GM18867 (cell line): ENCODE data around the gene PTGES2.
"Not testable (repeated sequence)": the region's sequence is repeated elsewhere in the genome, so short reads cannot be mapped to it uniquely, and the experiment has no call there.

Source experiments
- ATAC-seq: cut with Tn5 transposase; IDR thresholded peaks from one replicate; pipeline ENCODE4 v1.9.1; 2021; ENCODE audit warnings: mild to moderate bottlenecking, moderate library complexity; ENCODE audit not compliant: unreplicated experiment

Gene PTGES2

DNA sequence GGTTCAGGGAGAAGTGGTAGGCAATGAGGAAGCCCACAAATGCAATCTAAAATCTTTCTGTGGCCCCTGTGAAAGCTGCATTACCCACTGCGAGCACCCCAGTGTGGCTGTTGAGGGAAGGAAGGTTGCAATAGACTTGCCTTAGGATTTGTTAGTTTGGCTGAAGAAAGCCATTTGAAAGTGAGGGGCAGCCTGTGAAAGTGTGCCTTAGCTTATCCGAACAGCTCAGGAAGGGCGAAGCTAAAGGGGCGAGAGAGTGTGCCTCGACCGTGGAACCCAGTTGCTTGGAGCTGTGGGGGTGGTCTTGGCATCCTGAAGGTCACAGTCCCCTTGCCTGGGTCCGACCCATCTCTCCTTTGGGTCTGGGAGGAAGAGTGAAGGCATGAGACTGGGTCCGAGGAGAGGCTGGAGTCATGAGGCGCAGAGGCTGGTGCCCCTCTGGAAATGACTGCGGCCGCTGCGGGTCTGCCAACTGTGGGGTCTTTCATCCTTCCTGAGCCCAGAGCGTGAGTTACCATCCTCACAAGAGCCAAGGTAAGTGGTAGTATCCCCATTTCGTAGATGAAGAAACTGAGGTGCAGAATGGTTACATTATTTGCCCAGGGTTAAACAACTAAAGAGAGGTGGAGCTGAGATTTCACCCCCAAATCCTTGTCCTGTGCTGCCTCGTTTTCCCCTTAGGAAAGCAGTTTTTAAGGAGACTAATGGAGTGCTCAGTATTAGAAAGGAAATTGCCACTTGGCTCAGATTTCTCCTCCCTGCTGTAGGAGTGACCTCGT lies 35.1 kb downstream of the PTGES2 start:
- ATAC-seq = no peak

DNA sequence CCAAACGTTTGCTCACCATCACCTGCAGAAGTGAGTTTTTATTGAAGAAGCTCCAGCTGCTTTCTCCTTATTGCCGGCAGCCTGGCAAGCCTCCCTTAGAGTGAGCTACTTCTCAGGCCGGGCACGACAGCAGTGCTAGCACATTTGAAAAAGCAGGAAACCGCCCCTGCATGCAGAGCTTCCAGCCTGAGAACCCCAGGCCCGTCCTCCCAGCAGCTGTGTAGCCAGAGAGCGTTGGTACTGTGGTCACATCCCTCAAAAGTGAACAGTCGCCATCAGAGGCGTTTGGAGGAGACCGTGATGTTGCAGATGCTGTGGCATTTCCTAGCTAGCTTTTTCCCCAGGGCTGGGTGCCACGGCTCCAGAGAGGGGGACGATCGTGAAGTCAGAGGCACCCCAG lies 36.0 kb downstream of the PTGES2 start:
- ATAC-seq = no peak

DNA sequence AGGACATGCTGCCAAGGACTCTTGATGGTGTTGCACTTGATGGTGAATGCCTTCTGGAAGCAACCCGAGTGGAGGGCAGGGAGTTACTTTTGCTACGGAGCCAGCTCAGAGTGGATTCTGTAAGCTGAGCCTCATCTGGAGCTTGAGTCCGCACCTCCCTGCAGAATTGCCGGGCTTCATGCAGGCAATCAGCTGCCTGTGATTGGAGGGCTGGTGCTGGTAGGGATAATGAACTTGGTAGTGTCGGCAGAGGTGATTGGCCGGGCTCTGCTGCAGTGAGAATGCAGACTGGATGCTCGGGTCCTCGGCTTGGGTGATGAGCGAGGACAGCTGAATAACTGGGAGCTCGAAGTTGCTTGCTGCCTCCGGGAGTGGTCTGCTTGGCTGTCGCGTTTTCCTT lies 36.4 kb downstream of the PTGES2 start:
- ATAC-seq = no peak

DNA sequence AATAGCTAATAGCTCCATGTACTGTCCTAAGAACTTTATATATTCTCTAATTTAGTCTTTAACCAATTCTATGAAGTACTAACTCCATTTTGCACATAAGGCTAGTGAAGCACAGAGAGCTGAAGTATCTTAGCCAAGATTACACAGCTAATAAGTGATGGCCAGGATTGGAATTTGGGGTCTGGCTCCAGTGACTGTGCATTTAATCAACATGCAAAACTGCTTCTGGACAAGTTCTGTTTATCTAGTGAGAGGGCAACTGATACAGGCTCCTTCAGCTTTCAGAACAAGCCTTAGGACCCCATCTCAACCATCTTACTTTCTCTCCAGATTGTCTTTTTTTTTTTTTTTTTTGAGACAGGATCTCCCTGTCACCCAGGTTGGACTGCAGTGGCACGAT lies 38.2 kb downstream of the PTGES2 start:
- ATAC-seq = no peak

DNA sequence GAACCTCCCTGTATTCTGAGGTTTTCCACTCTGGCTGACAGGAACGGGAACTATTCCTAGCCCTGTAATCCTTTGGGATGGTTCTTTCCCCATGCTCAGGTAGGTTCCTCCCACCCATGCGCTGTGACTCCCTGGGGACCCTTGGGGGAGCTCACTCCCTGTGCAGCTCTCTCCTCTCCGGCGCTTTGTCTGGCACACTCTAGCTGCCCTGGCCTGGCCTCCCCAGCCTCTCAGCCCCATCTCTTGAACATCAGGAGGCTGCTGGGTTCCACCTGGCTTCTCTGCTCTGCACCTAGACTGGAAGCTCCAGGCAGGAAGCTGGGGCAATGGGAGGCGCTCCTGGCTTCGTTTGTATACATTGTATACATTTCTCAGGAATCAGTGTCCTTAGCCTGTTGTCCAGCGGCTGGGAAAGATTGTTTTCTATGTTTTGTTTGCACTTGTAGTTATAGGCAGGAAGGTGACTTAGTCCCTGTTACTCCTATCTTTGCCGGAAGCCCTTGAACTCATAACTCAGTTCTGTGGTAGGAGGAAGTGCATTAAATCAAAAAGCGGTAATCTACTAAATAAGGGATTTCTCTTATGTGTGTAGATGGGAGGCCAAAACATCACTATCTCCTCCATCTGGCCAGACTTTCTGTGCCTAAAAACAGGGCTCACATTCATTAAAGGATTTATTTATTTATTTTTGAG lies 39.1 kb downstream of the PTGES2 start:
- ATAC-seq = no peak

DNA sequence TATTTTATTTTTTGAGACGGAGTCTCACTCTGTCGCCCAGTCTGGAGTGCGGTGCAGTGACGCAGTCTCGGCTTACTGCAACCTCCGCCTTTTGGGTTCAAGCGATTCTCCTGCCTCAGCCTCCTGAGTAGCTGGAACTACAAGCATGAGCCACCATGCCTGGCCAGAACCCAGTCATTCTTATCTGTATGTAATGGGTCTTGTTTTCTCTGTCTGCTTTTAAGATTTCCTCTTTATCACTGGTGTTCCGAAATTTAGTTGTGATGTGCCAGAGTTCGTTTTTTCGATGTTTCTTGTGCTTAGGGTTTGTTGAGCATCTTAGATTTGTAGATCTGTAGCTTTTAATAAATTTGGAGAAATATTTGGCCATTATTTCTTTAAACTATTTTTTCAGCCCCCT lies 40.3 kb downstream of the PTGES2 start:
- ATAC-seq = no peak

DNA sequence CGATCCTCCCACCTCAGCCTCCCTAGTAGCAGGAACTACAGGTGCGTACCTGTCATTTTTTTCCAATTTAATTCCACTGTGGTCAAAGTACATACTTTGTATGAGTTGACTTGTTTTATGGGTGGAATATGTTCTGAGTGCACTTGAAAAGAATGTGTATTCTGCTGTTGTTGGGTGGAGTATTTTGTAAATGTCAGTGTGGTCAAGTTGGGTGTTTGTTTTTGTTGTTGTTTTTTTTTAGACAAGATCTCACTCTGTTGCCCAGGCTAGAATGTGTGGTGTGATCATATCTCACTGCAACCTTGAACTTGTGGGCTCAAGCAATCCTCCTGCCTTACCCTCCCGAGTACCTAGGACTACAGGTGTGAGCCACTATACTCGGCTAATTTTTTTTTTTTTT lies 41.6 kb downstream of the PTGES2 start:
- no peak for ATAC-seq

DNA sequence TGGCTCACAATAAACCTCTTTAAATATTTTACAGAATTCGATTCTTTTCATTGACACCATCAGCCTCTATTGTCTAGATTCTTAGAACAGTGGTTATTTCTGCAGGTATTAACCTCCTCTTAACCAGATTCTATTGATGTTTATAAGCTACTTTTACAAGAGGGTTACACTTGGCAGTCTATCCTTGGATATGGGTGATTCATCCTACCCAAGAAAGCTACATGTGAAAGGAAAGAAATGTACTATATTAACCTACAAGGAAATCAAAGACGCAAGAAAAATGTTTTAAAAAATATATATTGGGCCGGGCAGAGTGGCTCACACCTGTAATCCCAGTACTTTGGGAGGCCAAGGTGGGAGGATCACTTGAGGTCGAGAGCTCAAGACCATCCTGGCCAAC lies 42.8 kb downstream of the PTGES2 start:
- no peak for ATAC-seq

DNA sequence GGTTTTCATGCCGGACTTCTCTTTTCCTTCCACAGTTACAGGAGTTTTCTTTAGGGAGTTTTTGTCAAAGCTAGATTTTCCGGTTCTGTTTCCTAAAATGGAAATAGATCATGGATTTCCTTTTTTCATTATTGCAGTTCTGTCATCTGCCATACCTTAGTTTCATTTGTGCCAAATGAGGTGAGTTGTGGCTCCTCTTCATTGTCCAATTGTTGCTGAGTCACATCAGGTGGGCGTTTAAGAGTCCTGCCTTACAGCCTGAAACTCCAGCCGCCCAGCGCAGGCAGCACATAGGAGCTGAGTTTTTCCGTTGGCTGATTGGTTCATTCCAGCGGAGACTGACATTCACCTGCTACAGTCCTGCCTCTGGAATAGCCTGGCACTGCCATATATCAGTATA lies 45.4 kb downstream of the PTGES2 start:
- ATAC-seq = no peak

DNA sequence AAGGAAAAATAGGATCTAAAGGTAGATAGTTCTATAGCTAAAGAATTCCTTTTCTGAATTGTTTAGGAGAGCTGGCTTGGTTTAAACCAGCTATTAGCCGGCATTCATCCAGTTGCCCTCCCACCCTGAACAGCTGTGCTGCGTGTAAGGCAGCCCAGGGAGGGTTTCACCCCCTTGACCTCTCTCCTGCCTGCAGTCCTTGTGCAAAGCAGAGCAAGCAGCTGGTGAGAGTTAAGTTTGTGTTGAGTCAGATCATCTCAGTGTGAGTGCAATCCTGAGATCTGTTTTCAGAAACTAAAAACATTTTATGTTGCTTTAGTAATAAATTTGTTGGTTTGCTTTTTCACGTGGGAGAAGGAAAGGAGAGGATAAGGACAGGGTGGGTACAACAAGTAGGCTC lies 46.5 kb downstream of the PTGES2 start:
- ATAC-seq = no peak

DNA sequence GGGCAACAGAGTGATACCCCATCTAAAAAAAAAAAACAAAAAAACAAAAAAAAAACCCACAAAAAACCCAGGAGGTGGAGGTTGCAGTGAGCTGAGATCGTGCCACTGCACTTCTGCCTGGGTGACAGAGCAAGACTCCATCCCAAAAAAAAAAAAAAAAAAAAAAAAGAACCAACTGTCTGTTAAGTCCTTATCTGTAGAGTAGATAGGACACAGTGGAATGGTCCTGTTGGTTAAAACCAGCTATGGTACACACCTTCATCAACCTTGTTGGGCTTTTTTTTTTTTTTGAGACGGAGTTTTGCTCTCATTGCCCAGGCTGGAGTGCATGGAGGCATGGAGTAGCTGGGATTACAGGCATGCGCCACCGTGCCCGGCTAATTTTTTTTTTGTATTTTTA lies 47.3 kb downstream of the PTGES2 start:
- ATAC-seq = no peak

DNA sequence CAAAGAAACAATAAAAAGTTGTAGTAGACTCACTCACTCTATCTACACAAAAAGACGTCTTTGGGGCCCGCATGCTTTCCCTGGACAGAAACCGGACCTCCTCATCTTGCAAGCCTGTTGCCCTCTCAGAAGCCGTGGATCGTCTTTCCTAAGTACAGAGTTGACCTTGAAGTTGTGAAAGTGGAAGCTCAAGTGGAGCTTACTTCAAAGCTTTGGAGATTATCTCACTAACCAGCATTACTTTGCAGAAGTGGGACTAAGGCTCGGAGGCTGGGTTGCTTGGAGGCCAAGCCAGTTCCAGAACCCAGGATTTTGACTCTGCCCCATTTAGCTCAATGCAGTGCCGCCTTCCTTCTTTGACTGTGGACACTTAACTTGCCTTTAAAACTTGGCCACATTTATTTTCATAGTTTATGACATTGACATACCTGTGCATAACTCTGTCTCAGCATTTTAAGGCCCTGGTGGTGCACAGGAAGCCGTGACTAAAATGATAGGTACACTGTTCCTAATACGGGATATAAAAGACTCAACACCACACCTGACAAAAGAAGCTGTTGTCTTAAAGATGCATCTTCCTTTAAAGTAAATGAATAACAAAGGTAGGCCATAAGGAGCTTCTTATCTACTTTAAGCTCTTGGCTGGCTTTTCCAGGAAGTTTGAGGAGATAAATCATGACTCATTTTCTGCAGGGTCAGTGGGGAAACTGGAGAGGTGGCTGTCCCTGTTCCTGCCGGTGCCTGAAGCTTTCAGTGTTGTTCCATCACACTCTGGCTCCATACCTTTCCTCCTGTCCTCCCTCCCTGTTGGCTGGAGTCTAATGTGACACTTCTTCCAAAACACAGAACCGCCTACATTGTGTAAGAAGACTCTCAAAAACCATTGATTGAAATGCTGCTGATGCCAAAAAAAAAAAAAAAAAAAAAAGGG lies 48.8 kb downstream of the PTGES2 start:
- ATAC-seq = no peak

DNA sequence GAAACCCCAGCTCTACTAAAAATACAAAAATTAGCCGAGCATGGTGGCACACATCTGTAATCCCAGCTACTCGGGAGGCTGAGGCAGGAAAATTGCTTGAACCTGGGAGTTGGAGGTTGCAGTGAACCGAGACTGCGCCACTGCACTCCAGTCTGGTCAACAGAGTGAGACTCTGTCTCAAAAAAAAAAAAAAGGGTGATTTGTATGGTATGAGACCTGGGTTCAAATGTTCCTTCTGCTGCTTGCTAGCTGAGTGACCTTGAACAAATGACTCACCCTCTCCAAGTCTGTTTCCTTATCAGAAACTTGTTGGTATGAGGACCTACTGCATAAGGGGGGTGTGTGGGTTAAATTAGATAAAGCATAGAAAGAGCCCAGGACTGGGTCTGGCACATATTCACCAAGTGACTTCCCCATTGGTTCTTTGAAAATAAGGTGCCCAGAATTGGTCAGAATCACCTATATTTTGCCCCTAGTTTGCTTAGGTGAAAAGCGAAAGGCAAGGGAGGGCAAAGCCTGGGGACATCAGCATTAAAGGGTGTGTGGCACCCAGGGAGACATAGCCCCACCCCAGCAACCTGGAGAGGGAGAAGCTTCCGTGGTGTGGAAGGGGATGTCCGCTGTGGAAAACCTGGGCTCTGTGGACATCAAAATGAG lies 49.6 kb downstream of the PTGES2 start:
- no peak for ATAC-seq

DNA sequence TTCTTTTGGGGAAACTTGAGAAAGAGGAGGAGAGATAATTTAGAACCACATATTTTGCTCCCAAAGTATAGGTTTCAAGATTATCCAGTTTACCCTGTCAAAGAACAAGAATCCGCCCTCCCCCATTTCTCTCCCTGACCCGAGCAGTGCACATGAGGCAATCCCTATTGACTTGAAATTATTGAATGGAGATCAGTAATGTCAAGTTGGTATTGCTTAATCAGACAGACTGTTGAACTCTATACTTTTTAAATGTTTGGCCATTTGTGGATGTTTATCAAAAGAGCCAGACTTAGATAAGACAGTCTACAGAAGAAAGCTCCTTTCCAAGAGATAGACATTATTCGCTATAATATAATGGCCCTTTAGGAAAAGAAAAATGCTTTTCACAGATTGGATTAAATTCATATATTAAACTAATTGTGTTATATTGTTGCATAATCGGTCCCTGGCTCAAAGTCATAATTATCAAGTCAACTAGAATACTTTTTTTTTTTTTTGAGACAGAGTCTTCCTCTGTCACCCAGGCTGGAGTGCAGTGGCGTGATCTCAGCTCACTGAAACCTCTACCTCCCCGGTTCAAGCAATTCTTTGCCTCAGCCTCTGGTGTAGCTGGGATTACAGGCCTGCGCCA lies 54.2 kb downstream of the PTGES2 start:
- no peak for ATAC-seq

DNA sequence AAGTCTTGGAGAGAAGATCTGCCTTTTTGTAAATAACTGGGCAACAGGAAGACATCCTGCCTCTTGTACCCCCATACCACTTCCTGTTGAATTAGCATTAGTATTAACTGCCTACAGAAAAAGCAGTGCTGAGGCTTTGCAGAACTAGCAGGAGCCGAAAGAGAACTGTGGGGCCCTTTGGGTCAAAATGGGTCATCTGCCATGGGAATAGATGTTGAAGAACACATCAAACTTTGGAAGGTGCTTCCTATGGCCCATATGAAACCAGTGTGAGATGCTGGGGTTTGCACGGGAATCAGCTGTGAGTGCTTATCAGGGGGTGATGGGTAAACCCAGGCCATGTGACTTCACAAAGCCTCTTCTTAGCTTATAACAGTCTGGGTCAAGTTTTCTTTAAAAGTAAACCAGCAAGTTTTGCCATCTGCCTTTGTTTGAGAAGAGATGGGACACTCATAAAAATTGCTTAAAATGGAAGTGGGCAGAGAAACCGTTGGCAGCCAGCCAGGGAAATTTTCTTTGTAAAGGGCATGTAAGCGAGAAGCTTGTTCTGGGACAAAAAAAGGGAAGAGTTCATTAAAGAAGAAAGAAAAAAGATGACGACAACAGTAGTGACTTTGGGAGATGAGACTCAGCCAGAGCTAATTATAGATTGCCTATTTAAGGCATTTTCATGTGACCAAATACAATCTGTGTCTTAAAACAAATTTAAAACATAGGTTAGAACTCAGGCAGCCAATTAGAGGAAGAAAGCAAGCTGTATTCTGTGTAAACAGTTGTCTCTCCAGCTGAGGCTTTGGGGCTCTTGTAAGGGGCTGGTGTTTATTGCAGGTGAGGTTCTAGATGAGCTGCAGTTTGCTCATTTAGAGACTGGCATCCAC lies 55.1 kb downstream of the PTGES2 start:
- no peak for ATAC-seq

DNA sequence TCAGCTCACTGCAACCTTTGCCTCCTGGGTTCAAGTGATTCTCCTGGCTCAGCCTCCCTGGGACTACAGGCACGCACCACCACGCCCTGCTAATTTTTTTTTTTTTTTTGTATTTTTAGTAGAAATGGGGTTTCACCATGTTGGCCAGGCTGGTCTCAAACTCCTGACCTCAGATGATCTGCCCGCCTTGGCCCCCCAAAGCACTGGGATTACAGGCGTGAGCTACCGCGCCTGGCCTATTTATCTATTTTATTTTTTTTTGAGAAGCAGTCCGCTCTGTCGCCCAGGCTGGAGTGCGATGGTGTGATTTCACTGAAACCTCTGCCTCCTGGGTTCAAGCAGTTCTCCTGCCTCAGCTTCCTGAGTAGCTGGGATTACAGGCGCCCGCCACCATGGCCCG lies 56.1 kb downstream of the PTGES2 start:
- ATAC-seq = not testable (repeated sequence)

DNA sequence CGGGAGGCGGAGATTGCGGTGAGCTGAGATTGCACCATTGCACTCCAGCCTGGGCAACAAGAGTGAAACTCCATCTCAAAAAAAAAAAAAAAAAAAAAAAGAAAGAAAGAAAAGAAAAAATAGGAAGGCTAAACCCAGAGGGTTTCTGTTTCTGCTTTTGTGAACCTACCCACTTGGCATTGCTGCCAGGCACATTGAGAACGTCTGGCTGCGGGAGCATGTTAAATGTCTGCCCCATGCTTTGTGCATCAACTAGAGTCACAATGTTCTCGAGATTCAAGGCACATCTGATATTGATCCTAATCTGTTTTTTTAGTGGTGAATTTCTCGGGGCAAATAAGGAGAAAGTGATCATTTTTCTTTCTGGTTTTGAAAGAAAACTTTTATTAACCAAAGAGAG lies 56.7 kb downstream of the PTGES2 start:
- ATAC-seq = no peak
